Epithelial cell of esophagus (primary cell): ENCODE results near the gene KIAA0408.
A peak's percentile ranks its signal among the peaks of the same experiment; 100 is the strongest.

Experiments used
- DNase-seq: peaks from one replicate; pipeline ENCODE4 v3.0.0; 2010; ENCODE audit warnings: low read depth
- H3K4me3 ChIP-seq: 2 replicates; pipeline ENCODE4 v1.5.1; 2011; ENCODE audit warnings: mild to moderate bottlenecking, low read length, control low read depth
- TF ChIP-seq, protein P1 (sequence below): IDR thresholded peaks from 2 replicates; pipeline ENCODE4 v1.5.1; 2011; ENCODE audit warnings: low read depth, mild to moderate bottlenecking, low read length, control low read depth, inconsistent platforms; ENCODE audit not compliant: insufficient read depth; ENCODE audit errors: missing control alignments

The KIAA0408 gene

DNA sequence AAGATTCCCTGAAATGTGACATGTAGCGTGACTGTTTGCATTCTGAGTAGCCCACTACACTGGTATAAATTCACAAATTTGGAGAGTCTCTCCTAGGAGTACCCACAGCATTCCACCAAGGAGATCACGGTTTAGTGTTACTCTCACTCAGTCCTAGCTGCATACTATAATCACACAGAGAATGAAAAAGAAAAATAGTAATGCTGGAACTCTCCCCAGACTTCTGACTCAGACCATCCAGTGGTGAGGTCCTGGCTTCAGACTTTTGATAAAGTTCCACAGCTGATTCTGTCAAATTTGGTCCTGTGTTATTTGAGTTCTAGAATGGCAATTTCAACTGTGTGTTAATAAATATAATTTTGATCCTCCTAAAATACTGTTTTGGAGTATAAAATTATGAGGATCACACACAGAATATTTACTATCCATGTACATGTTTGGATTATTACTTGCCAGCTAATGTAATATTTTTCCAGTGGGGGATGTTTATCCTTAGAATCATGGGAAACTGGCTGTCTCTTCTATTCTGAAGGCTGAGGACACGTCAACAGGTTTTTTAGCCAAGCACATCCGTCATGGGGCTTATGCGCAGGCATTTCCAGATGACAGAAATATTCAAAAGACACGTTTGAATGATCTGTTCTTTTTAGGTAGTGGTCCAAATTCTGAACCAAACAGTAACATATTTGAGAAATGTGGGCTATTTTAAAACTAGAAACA lies 5.1 kb upstream of the KIAA0408 start:
- TF ChIP-seq, protein P1, sequence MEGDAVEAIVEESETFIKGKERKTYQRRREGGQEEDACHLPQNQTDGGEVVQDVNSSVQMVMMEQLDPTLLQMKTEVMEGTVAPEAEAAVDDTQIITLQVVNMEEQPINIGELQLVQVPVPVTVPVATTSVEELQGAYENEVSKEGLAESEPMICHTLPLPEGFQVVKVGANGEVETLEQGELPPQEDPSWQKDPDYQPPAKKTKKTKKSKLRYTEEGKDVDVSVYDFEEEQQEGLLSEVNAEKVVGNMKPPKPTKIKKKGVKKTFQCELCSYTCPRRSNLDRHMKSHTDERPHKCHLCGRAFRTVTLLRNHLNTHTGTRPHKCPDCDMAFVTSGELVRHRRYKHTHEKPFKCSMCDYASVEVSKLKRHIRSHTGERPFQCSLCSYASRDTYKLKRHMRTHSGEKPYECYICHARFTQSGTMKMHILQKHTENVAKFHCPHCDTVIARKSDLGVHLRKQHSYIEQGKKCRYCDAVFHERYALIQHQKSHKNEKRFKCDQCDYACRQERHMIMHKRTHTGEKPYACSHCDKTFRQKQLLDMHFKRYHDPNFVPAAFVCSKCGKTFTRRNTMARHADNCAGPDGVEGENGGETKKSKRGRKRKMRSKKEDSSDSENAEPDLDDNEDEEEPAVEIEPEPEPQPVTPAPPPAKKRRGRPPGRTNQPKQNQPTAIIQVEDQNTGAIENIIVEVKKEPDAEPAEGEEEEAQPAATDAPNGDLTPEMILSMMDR = no peak
- no peak overlapping the region for H3K4me3 ChIP-seq
- no peak for DNase-seq

DNA sequence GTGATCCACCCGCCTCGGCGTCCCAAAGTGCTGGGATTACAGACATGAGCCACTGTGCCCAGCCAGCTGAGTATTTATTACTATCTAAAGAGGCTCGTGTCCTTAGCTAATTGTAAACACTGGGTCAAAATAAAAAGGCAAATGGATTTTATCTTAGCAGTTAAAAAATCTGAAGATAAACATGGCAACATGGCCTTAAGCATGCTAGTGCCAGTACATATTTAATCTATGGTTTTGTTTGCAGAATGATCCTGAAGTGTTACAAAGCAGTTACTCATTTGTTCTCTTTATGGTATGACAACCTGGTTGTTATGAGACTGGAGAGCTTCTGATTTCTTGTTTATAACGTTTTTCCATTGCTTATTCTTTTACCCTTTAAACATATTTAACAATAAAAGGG lies 3.9 kb upstream of the KIAA0408 start:
- DNase-seq = no peak
- TF ChIP-seq, protein P1 = no peak
- no peak overlapping the region for H3K4me3 ChIP-seq

DNA sequence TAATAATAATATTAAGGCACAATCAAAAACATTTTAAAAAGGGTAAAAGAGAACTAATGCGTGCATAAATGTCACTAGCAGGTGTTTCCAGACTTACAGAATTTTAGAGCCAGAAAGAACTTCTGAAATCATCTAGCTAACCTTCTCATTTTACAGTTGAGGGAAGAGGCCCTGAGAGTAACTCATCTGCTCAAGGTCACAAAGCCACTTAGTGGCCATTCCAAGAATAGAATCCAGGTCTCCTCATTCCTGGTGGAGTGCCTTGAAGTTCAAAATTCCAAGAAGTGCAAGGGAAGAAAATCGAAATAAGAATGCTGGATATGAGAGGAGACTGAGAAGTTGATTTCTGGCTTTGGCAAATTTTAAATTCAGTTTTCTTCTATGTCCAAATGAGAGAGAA lies 3.2 kb upstream of the KIAA0408 start:
- TF ChIP-seq, protein P1 = no peak
- DNase-seq = no peak

DNA sequence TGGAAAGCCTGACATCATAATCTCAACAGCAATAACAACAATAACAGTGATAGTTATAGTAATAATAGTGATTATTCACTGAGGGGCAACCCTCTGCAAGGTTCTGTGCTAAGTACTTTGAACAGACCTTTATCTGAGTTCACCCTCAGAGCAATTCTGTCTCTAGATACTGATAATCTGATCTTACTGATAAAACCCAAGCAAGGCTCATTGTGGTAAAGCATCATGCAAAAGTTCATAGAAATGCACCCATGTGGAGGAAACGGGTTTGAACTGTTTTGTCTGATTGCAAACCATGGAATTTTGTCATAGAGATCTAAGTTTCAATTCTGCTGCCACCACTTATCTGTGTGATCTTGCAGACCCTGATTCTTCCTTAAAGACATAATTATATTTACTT lies 1.3 kb upstream of the KIAA0408 start:
- no peak for DNase-seq
- H3K4me3 ChIP-seq = no peak overlapping the region
- TF ChIP-seq, protein P1 = no peak

More for the DNA sequence above, 3.2 kb upstream of the KIAA0408 start:
- no peak overlapping the region for H3K4me3 ChIP-seq

DNA sequence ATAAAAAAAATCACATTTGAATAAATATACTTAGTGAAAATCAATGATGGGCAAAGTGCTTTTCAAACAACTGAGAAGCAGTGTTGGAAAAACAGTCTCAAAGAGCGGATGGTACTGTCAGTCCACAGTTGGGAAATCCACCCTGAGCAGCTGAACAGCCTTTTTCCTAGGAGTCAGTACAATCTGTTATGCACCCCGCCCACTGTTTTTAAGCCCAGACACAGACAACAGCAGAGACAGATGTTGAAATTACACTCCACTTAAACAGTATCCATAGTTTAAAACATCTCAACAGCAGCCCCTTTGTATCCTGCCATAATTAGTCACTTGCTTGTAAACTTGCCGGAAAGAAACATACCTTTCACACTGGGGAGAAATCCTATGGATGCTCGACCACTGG lies 372 bp downstream of the KIAA0408 start:
- peak; percentile 14 for DNase-seq
- TF ChIP-seq, protein P1 = no peak
- no peak overlapping the region for H3K4me3 ChIP-seq

DNA sequence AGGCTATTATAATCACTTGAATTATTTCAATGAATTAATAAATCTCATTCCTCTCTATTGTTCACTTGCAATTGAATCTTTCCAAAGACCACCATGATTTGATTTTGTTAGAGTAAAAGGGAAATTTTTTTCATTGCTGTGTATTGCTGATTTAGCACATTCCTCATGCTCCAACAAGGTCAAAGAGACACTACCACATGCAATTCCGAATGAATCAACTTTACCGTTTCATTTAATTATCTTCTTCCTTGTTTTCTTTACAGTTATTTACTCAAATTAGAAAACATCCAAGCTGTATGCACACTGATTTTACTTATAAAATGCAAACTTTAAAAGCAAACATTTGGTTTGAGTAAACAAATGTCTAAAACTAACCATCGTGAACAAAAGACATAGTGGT lies 967 bp downstream of the KIAA0408 start:
- no peak for DNase-seq
- no peak overlapping the region for H3K4me3 ChIP-seq
- TF ChIP-seq, protein P1 = no peak

DNA sequence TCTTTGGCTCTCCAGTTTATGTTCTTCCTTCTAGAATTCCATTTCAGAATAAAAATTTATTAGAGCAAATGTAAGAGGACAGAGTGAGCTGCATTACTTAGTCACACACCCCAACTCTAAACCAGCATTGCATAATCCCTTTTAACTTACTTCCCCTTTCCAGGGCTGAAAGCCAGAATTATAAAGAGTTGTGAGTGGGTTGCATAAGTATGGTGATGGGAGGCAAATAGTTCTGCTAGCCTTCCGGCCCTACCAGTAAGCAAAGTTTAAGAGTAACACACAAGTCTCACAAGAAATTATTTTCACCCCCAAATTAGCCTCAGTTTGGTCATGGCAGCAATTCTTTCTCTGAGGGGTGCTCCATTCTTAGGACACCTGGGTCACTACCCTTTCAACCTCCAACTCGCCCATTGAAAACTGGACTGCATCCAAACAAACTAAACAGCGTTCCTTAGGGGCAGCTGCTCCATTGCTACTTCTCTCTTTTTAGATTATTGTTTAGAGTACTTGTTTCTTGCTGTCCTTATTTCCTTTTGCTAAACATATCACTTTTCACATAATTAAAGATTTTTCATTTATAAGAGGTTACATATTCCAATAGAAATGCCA lies 1.6 kb downstream of the KIAA0408 start:
- TF ChIP-seq, protein P1 = no peak
- H3K4me3 ChIP-seq = no peak overlapping the region
- DNase-seq = peak; percentile 61
